ENCODE results near the gene PBX4. TPM values are rescaled to one million over a fixed set of nuclear protein-coding genes. Genes with fewer than 3 reads are reported as not detected.
"Not testable (repeated sequence)": the region's sequence is repeated elsewhere in the genome, so short reads cannot be mapped to it uniquely, and the experiment has no call there.

Gene PBX4
- 0.30 TPM in 1 of 2 replicates, not detected in the other for total RNA-seq (2022)
- percentile 20 among the genes with signal in this experiment for Bru-seq, nascent RNA
- BruChase-seq, experiment 1, labeled RNA remaining after a 6-hour chase = percentile 34 among the genes with signal in this experiment
- percentile 26 among the genes with signal in this experiment for BruChase-seq, experiment 2, labeled RNA remaining after a 2-hour chase
- long read RNA-seq, partial matches to known transcripts = 0 of 1 reads
- long read RNA-seq, other reads (novel, unspliced or antisense) = 1 of 1 reads

- CTCF ChIA-PET = interaction anchor here (0.6 to 1.1 kb wide), 2 partner anchors 10 to 54 kb away, joined by 3 read pairs; no protein-coding TSS in a partner anchor
- POLR2A ChIA-PET = no interaction called here
- peak within 1 kb of the TSS; percentile 66 for H3K4me3 Mint-ChIP-seq (ENCODE audit: unreplicated experiment)
- DNase-seq (ENCODE audit: unreplicated experiment) = peak; percentile 86
- no peaks in the 10 kb centered on the region for H3K36me3 Mint-ChIP-seq (ENCODE audit: insufficient read depth, unreplicated experiment)
- BruUV-seq (replicated peaks) = no TSS peak
- no peaks in the 10 kb centered on the region for H3K9me3 Mint-ChIP-seq (ENCODE audit: unreplicated experiment)
- no peak for TF ChIP-seq CTCF (IDR thresholded peaks at IDR 0.05; ENCODE audit: unreplicated experiment)
- intact Hi-C loops (cut with micrococcal nuclease) = no loop called here
- peaks cover 6% of the 10 kb centered on the region for H3K4me1 Mint-ChIP-seq (ENCODE audit: insufficient read depth, unreplicated experiment)
- H3K27me3 Mint-ChIP-seq (ENCODE audit: insufficient read depth, unreplicated experiment) = no peaks in the 10 kb centered on the region
- no peak within 1 kb of the TSS for H3K27ac Mint-ChIP-seq (ENCODE audit: low read depth, unreplicated experiment)
Measured at GRCh38 chr19:19618219-19619051, at the start of gene PBX4. Gene PBX4, minus strand, starts transcription at chr19:19618687. Its CDS starts 58 bp downstream, at chr19:19618629.

GRCh38 chr19:19665420-19665948, 47.0 kb upstream of the PBX4 start:
- Mint-ChIP-seq H3K36me3 (ENCODE audit: insufficient read depth, unreplicated experiment) (peaks cover 24% of the 10 kb centered on the region), H3K4me1 (ENCODE audit: insufficient read depth, unreplicated experiment) (peaks cover 16% of the 10 kb centered on the region)
- H3K27me3 Mint-ChIP-seq (ENCODE audit: insufficient read depth, unreplicated experiment); H3K4me3 Mint-ChIP-seq (ENCODE audit: unreplicated experiment); H3K27ac Mint-ChIP-seq (ENCODE audit: low read depth, unreplicated experiment); POLR2A ChIA-PET; BruUV-seq (replicated peaks); DNase-seq (ENCODE audit: unreplicated experiment); H3K9me3 Mint-ChIP-seq (ENCODE audit: unreplicated experiment): not testable (repeated sequence)
- intact Hi-C loops (cut with micrococcal nuclease) = loop anchor here (10.0 kb wide), 1 partner anchor 199 kb away; the partner anchor contains the start of gene ZNF253
- CTCF ChIA-PET = interaction anchor here (0.6 kb wide), 2 partner anchors 21 to 112 kb away, joined by 3 read pairs; no protein-coding TSS in a partner anchor

DNA sequence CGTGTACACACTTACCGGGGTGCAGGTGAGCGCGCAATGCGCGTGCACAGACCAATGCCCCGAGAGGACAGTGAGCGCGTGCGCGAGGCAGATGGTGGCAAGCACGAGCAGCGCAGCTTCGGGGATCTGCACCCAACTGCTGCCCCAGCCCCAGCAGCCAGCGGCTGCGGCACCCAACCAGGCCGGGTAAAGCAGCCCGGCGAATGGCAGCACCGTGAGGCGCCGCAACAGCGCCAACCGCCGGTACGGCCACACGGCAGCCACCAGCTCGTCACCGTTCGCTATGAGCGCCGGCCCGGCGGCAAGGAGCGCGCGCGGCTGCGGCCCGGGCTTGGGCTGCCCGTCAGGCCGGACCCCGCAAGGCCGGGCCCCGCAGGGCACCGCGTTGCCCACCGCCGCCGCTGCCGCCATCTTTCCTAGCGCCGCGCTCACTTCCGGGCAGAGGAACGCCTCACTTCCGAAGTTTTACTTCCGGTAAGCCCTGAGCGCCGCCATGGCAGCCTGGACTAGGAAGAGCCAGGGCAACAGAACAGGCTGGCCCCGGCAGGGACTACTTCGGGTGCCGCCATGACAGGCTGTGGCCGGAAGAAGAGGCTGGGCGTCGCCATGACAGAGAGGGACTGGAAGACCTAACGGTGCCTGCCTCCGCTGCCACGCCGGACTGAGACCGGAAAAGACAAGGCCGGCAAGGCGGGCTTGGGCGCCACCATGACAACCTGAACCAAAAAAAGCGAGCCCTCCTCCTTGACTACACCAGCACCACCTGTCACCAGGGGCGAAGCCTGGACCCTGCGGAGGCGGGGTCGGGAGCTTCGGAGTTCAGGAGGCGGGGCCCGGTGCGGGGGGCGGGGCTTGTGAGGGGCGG, 45.0 kb upstream of the PBX4 start, which contains the start of gene ATP13A1:
ATP13A1 (minus strand) TSS at position 421 of the 865 bp plus-strand sequence; CDS start at position 411, 10 bp downstream.
- no peak for TF ChIP-seq CTCF (IDR thresholded peaks at IDR 0.05; ENCODE audit: unreplicated experiment)
- H3K27ac Mint-ChIP-seq (ENCODE audit: low read depth, unreplicated experiment) = peak within 1 kb of the TSS; percentile 96
- no peaks in the 10 kb centered on the region for H3K9me3 Mint-ChIP-seq (ENCODE audit: unreplicated experiment)
- DNase-seq (ENCODE audit: unreplicated experiment) = peak; percentile 98
- intact Hi-C loops (cut with micrococcal nuclease) = loop anchor here (1.0 to 10.0 kb wide), 2 partner anchors 113 to 201 kb away; partner anchors contain the start of gene ZNF253
- H3K36me3 Mint-ChIP-seq (ENCODE audit: insufficient read depth, unreplicated experiment) = peaks cover 39% of the 10 kb centered on the region
- peaks cover 16% of the 10 kb centered on the region for H3K4me1 Mint-ChIP-seq (ENCODE audit: insufficient read depth, unreplicated experiment)
- ChIA-PET CTCF (interaction anchor here (0.6 to 2.0 kb wide), 6 partner anchors 19 to 548 kb away, joined by 3 to 19 read pairs (median 3); partner anchors contain the start of gene GMIP), POLR2A (interaction anchor here (0.7 to 2.8 kb wide), 8 partner anchors 10 to 1479 kb away, joined by 3 to 17 read pairs (median 4); partner anchors contain the start of genes LPAR2, ZNF14 and ZNF431)
- H3K4me3 Mint-ChIP-seq (ENCODE audit: unreplicated experiment) = peak within 1 kb of the TSS; percentile 79
- BruUV-seq (replicated peaks) = no TSS peak
- H3K27me3 Mint-ChIP-seq (ENCODE audit: insufficient read depth, unreplicated experiment) = no peaks in the 10 kb centered on the region

DNA sequence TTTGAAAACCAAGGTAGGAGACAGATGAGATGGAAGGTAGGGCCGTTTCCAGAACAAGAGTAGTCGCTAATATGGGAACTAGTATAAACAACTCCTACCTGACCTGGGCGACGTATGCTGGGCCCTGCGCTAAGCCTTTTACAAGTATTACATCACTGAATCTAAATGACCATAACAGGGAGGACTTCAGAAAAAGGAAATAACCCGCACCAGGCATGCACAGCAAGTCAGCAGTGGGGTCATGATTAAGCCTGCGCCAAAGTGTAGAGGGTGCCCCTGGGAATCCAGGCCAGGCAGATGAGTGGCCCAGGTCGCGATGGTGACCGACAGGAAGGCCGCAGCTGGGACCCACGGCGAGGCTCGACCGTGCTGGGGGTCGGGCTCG, 44.4 kb upstream of the PBX4 start:
- no peaks in the 10 kb centered on the region for H3K9me3 Mint-ChIP-seq (ENCODE audit: unreplicated experiment)
- intact Hi-C loops (cut with micrococcal nuclease) = loop anchor here (1.0 to 10.0 kb wide), 2 partner anchors 113 to 202 kb away; partner anchors contain the start of gene ZNF253
- ChIA-PET CTCF (interaction anchor here (0.6 to 2.0 kb wide), 10 partner anchors 12 to 548 kb away, joined by 3 to 19 read pairs (median 3); partner anchors contain the start of gene GMIP), POLR2A (interaction anchor here (0.7 to 2.8 kb wide), 7 partner anchors 9 to 1479 kb away, joined by 3 to 17 read pairs (median 5); partner anchors contain the start of genes GMIP, LPAR2, ZNF14 and ZNF431)
- no peaks in the 10 kb centered on the region for H3K27me3 Mint-ChIP-seq (ENCODE audit: insufficient read depth, unreplicated experiment)
- peak; percentile 25 for DNase-seq (ENCODE audit: unreplicated experiment)
- BruUV-seq (replicated peaks) = no TSS peak
- H3K36me3 Mint-ChIP-seq (ENCODE audit: insufficient read depth, unreplicated experiment) = peaks cover 46% of the 10 kb centered on the region
- H3K4me3 Mint-ChIP-seq (ENCODE audit: unreplicated experiment) = peak overlapping the region; percentile 79
- peaks cover 16% of the 10 kb centered on the region for H3K4me1 Mint-ChIP-seq (ENCODE audit: insufficient read depth, unreplicated experiment)
- H3K27ac Mint-ChIP-seq (ENCODE audit: low read depth, unreplicated experiment) = peak overlapping the region; percentile 96
- TF ChIP-seq CTCF (IDR thresholded peaks at IDR 0.05; ENCODE audit: unreplicated experiment) = no peak
